ENCODE results near the gene SLC6A2.

Gene SLC6A2

GRCh38 chr16:55622930-55623561 is 32.7 kb upstream of the SLC6A2 start:
- H3K4me1 ChIP-seq, result 0 out of 2 replicates have a peak, but pooled peaks cover 5% of the 10 kb centered on the region
- peak; percentile 47 for DNase-seq
- H3K4me3 ChIP-seq (ENCODE audit: low read depth, low read length), result no peak overlapping the region
- H3K36me3 ChIP-seq, result no peaks in the 10 kb centered on the region
- no peaks in the 10 kb centered on the region; the same call in 1 of the 2 replicates for H3K9me3 ChIP-seq
- no peaks in the 10 kb centered on the region for H3K27me3 ChIP-seq
- TF ChIP-seq CTCF (IDR thresholded peaks at IDR 0.05; ENCODE audit: low read depth, low read length), result peak; percentile 63

- no peak for DNase-seq
- H3K4me1 ChIP-seq, result 0 out of 2 replicates have a peak, but pooled peaks cover 5% of the 10 kb centered on the region
- no peaks in the 10 kb centered on the region; the same call in 1 of the 2 replicates for H3K9me3 ChIP-seq
- TF ChIP-seq CTCF (IDR thresholded peaks at IDR 0.05; ENCODE audit: low read depth, low read length), result no peak
- no peaks in the 10 kb centered on the region for H3K27me3 ChIP-seq
- no peak overlapping the region for H3K4me3 ChIP-seq (ENCODE audit: low read depth, low read length)
- no peaks in the 10 kb centered on the region for H3K36me3 ChIP-seq
Observed at GRCh38 chr16:55623640-55624039, 32.1 kb upstream of the SLC6A2 start.

DNA sequence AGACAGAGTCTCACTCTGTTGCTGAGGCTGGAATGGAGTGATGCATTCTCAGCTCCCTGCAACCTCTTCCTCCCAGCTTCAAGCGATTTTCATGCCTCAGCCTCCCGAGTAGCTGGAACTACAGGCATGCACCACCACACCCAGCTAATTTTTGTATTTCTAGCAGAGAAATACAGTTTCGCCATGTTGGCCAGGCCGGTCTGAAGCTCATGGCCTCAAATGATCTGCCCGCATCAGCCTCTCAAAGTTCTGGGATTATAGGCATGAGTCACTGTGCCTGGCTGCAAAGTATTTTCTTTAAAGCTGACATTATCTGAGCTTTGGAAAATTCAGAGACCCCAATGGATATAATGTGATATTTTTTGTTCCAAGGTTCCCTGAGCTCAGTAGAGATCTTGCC is 31.1 kb upstream of the SLC6A2 start:
- Histone ChIP-seq H3K4me3 (ENCODE audit: low read depth, low read length) (no peak overlapping the region), H3K27me3 (no peaks in the 10 kb centered on the region), H3K36me3 (no peaks in the 10 kb centered on the region), H3K4me1 (0 out of 2 replicates have a peak, but pooled peaks cover 5% of the 10 kb centered on the region), H3K9me3 (no peaks in the 10 kb centered on the region; the same call in 1 of the 2 replicates)
- no peak for DNase-seq
- TF ChIP-seq CTCF (IDR thresholded peaks at IDR 0.05; ENCODE audit: low read depth, low read length), result no peak

DNA sequence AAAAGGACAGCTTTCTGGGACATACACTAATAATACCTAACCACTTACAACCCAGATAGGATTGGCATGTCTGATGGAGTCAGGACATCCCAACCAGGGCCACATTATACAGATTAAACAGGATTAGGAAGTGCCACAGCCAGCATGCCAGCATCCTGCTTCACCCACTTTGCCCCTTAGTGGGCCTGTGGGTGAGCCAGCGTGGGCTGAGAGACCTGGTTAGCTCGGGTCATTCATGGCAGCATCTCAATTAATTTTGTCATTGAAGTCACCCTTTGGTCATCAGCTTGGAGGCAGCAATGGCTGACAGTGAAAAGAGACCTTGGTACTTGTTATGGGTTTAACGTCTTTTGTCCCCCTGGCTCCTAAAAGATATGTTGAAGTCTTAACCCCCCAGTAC is 29.9 kb upstream of the SLC6A2 start:
- Histone ChIP-seq H3K36me3 (no peaks in the 10 kb centered on the region), H3K4me3 (ENCODE audit: low read depth, low read length) (no peak overlapping the region), H3K4me1 (0 out of 2 replicates have a peak, but pooled peaks cover 5% of the 10 kb centered on the region), H3K27me3 (no peaks in the 10 kb centered on the region), H3K9me3 (no peaks in the 10 kb centered on the region)
- DNase-seq, result no peak
- no peak for TF ChIP-seq CTCF (IDR thresholded peaks at IDR 0.05; ENCODE audit: low read depth, low read length)

DNA sequence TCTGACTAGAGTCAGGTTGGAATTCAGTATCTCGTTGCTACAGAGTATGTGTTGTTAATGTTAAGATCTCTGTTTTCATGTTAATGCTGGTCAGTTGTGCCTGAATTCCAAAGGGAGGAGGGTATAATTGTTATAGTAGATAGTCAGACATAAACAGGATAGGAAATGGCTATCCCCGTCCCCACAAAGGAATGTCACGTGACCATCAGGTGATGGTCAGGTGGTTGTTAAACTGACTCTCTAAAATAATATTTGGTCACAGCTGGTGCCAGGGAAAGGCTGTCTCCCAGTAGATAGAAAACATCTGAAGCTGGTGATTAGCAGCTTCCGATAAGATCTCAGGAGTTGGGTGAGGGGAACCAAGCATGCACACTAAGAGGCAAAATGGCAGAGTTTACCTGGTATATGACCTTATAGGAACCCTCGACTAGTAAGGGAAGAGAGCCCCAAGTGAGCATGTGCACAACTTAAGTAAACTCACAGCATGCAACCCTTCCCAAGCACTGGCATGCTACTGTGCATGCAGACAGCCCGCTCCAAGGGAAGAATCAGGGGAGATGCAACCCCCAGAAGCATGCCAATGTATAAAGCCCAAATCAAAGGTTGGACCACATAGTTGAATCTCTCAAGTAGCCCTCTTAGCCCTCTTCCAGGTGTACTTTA is 27.4 kb upstream of the SLC6A2 start:
- no peak for TF ChIP-seq CTCF (IDR thresholded peaks at IDR 0.05; ENCODE audit: low read depth, low read length)
- no peak for DNase-seq

DNA sequence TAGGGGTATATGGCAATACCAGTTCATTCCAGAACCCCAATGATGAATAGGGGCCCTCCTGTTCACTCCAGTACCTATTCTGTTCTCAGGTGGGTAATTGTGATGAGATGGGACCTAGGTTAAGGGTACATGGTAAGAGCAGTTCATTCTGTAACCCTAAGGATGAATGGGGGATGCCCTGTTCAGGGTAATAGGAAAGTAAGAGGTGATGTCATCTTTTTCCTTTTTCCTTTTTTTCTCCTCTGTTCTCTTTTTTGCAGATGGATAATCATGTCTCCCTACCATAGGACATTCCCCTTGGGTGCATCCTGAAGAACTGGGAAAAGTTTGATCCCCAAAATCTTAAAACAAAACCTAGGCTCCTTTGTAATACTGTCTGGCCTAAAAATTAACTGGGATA is 25.0 kb upstream of the SLC6A2 start:
- no peak for DNase-seq
- Histone ChIP-seq H3K4me3 (ENCODE audit: low read depth, low read length) (no peak overlapping the region), H3K27me3 (no peaks in the 10 kb centered on the region), H3K36me3 (no peaks in the 10 kb centered on the region), H3K4me1 (peaks cover 11% of the 10 kb centered on the region), H3K9me3 (peaks cover 3% of the 10 kb centered on the region; the same call in 1 of the 2 replicates)
- no peak for TF ChIP-seq CTCF (IDR thresholded peaks at IDR 0.05; ENCODE audit: low read depth, low read length)

More for the DNA sequence above, 27.4 kb upstream of the SLC6A2 start:
- Histone ChIP-seq H3K36me3 (no peaks in the 10 kb centered on the region), H3K9me3 (peaks cover 3% of the 10 kb centered on the region; the same call in 1 of the 2 replicates), H3K4me3 (ENCODE audit: low read depth, low read length) (no peak overlapping the region), H3K27me3 (no peaks in the 10 kb centered on the region), H3K4me1 (0 out of 2 replicates have a peak, but pooled peaks cover under 1% of the 10 kb centered on the region)

All from BE2C (cell line).